ENCODE results near the gene FERD3L.

Gene FERD3L

DNA sequence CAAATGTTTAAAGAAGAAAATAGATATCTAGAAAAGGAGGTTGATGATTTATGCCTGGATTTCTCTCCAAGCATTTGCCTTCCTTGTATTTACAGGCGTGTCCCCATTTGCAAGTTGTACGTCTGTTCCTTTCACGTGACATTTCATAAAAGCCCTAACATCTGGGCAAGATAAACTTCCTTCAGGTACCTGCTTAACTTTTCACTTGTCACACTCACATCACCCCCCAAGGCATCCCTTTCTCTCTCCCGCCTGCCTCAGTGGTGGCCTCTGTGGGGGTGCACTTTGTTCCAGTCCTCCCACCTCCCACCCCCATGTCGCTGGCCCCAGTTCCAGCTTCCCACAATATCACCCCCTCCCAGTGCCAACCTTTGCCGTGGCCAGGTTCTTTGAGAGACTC lies 34.4 kb downstream of the FERD3L start:
- no peak overlapping the region for H2BK5ac ChIP-seq (ENCODE audit: low read length)
- no peak overlapping the region for H2AK5ac ChIP-seq (ENCODE audit: low read depth, low read length)
- DNase-seq (ENCODE audit: low spot score), result peak; percentile 29
- no peak overlapping the region for H2BK12ac ChIP-seq (ENCODE audit: low read length)
- H3K4me3 ChIP-seq (ENCODE audit: low read length in 2 of 2), result no peak overlapping the region
- H3K4me1 ChIP-seq (ENCODE audit: control insufficient read depth in 2 of 2, insufficient read depth in 1 of 2, low read depth in 1 of 2, low read length in 2 of 2), result peaks cover 3 to 9% of the 10 kb centered on the region in 2 donors
- no peak overlapping the region for H3K14ac ChIP-seq (ENCODE audit: low read length)
- H3K36me3 ChIP-seq (replicated peaks in 1 of 2; ENCODE audit: control insufficient read depth in 2 of 2, insufficient read depth in 2 of 2, low read length in 2 of 2), result no peaks in the 10 kb centered on the region
- peaks cover 43 to 99% (median 79%) of the 10 kb centered on the region in 3 experiments for H3K27me3 ChIP-seq (ENCODE audit: control insufficient read depth in 3 of 3, insufficient read depth in 3 of 3, low read depth in 1 of 3, low read length in 3 of 3)
- H3K27ac ChIP-seq (replicated peaks; ENCODE audit: low read length), result no peak overlapping the region
- H3K79me1 ChIP-seq (ENCODE audit: low read depth, low read length), result no peaks in the 10 kb centered on the region
- no peak overlapping the region for H3K18ac ChIP-seq (ENCODE audit: low read length)
- H2AFZ ChIP-seq (ENCODE audit: low read length), result no peak overlapping the region
- no peaks in the 10 kb centered on the region for H3K9me3 ChIP-seq (replicated peaks in 1 of 2; ENCODE audit: control insufficient read depth in 2 of 2, insufficient read depth in 1 of 2, low read depth in 1 of 2, low read length in 2 of 2)
- H2BK15ac ChIP-seq (ENCODE audit: low read length), result no peak overlapping the region
- no peak overlapping the region for H4K8ac ChIP-seq (ENCODE audit: low read depth, low read length)
- H3K9ac ChIP-seq (ENCODE audit: low read depth, low read length, poor library complexity), result no peak overlapping the region
- WGBS, 2 donors (ENCODE audit: extremely low coverage in 2 of 2, insufficient read length in 2 of 2, insufficient replicate concordance in 1 of 2), result no CpG with 5 or more reads among the region's 6 CpGs
- H2BK120ac ChIP-seq (ENCODE audit: low read depth, low read length), result no peak overlapping the region
- no peak overlapping the region for H4K91ac ChIP-seq (ENCODE audit: low read depth, low read length, poor library complexity)
- no peak overlapping the region for H3K4ac ChIP-seq (ENCODE audit: low read length)
- no peak overlapping the region for H3K23ac ChIP-seq (ENCODE audit: low read depth, low read length, poor library complexity)
- H3K4me2 ChIP-seq (ENCODE audit: insufficient read depth, low read length, poor library complexity, severe bottlenecking), result no peak overlapping the region

- WGBS, 2 donors (ENCODE audit: extremely low coverage in 2 of 2, insufficient read length in 2 of 2, insufficient replicate concordance in 1 of 2), result no CpG with 5 or more reads among the region's 11 CpGs
- no peaks in the 10 kb centered on the region for H3K9me3 ChIP-seq (replicated peaks in 1 of 2; ENCODE audit: control insufficient read depth in 2 of 2, insufficient read depth in 1 of 2, low read depth in 1 of 2, low read length in 2 of 2)
- H3K23ac ChIP-seq (ENCODE audit: low read depth, low read length, poor library complexity), result no peak overlapping the region
- DNase-seq (ENCODE audit: low spot score), result peak; percentile 35
- H2BK5ac ChIP-seq (ENCODE audit: low read length), result no peak overlapping the region
- no peak overlapping the region for H4K8ac ChIP-seq (ENCODE audit: low read depth, low read length)
- H3K79me1 ChIP-seq (ENCODE audit: low read depth, low read length), result no peaks in the 10 kb centered on the region
- no peak overlapping the region for H3K14ac ChIP-seq (ENCODE audit: low read length)
- no peaks in the 10 kb centered on the region for H3K36me3 ChIP-seq (replicated peaks in 1 of 2; ENCODE audit: control insufficient read depth in 2 of 2, insufficient read depth in 2 of 2, low read length in 2 of 2)
- H2BK120ac ChIP-seq (ENCODE audit: low read depth, low read length), result no peak overlapping the region
- no peak overlapping the region for H2AK5ac ChIP-seq (ENCODE audit: low read depth, low read length)
- H2AFZ ChIP-seq (ENCODE audit: low read length), result no peak overlapping the region
- H3K9ac ChIP-seq (ENCODE audit: low read depth, low read length, poor library complexity), result no peak overlapping the region
- no peak overlapping the region for H3K18ac ChIP-seq (ENCODE audit: low read length)
- no peak overlapping the region for H2BK15ac ChIP-seq (ENCODE audit: low read length)
- peaks cover 44 to 99% (median 78%) of the 10 kb centered on the region in 3 experiments for H3K27me3 ChIP-seq (ENCODE audit: control insufficient read depth in 3 of 3, insufficient read depth in 3 of 3, low read depth in 1 of 3, low read length in 3 of 3)
- H3K4ac ChIP-seq (ENCODE audit: low read length), result no peak overlapping the region
- H2BK12ac ChIP-seq (ENCODE audit: low read length), result no peak overlapping the region
- peaks cover 3 to 9% of the 10 kb centered on the region in 2 donors for H3K4me1 ChIP-seq (ENCODE audit: control insufficient read depth in 2 of 2, insufficient read depth in 1 of 2, low read depth in 1 of 2, low read length in 2 of 2)
- no peak overlapping the region for H3K27ac ChIP-seq (replicated peaks; ENCODE audit: low read length)
- no peak overlapping the region for H4K91ac ChIP-seq (ENCODE audit: low read depth, low read length, poor library complexity)
- H3K4me2 ChIP-seq (ENCODE audit: insufficient read depth, low read length, poor library complexity, severe bottlenecking), result no peak overlapping the region
- H3K4me3 ChIP-seq (ENCODE audit: low read length in 2 of 2), result no peak overlapping the region
These were observed 35.0 kb downstream of the FERD3L start for GRCh38 chr7:19110026-19110730.

GRCh38 chr7:19109000-19109946 lies 35.9 kb downstream of the FERD3L start:
- H2BK5ac ChIP-seq (ENCODE audit: low read length), result no peak overlapping the region
- no peak overlapping the region for H3K4me2 ChIP-seq (ENCODE audit: insufficient read depth, low read length, poor library complexity, severe bottlenecking)
- peak overlapping the region; percentile 19 for H2AFZ ChIP-seq (ENCODE audit: low read length)
- H3K9me3 ChIP-seq (replicated peaks in 1 of 2; ENCODE audit: control insufficient read depth in 2 of 2, insufficient read depth in 1 of 2, low read depth in 1 of 2, low read length in 2 of 2), result no peaks in the 10 kb centered on the region
- H3K79me1 ChIP-seq (ENCODE audit: low read depth, low read length), result no peaks in the 10 kb centered on the region
- no peak overlapping the region for H2BK12ac ChIP-seq (ENCODE audit: low read length)
- no CpG with 5 or more reads among the region's 11 CpGs for WGBS, 2 donors (ENCODE audit: extremely low coverage in 2 of 2, insufficient read length in 2 of 2, insufficient replicate concordance in 1 of 2)
- H2AK5ac ChIP-seq (ENCODE audit: low read depth, low read length), result no peak overlapping the region
- H2BK120ac ChIP-seq (ENCODE audit: low read depth, low read length), result no peak overlapping the region
- no peak overlapping the region for H3K9ac ChIP-seq (ENCODE audit: low read depth, low read length, poor library complexity)
- no peak overlapping the region for H4K8ac ChIP-seq (ENCODE audit: low read depth, low read length)
- no peak overlapping the region for H3K18ac ChIP-seq (ENCODE audit: low read length)
- no peak overlapping the region for H3K23ac ChIP-seq (ENCODE audit: low read depth, low read length, poor library complexity)
- no peak overlapping the region for H3K4ac ChIP-seq (ENCODE audit: low read length)
- H4K91ac ChIP-seq (ENCODE audit: low read depth, low read length, poor library complexity), result no peak overlapping the region
- H2BK15ac ChIP-seq (ENCODE audit: low read length), result no peak overlapping the region
- H3K36me3 ChIP-seq (replicated peaks in 1 of 2; ENCODE audit: control insufficient read depth in 2 of 2, insufficient read depth in 2 of 2, low read length in 2 of 2), result no peaks in the 10 kb centered on the region
- no peak overlapping the region for H3K14ac ChIP-seq (ENCODE audit: low read length)
- peaks cover 44 to 99% (median 86%) of the 10 kb centered on the region in 3 experiments for H3K27me3 ChIP-seq (ENCODE audit: control insufficient read depth in 3 of 3, insufficient read depth in 3 of 3, low read depth in 1 of 3, low read length in 3 of 3)
- no peak overlapping the region for H3K4me3 ChIP-seq (ENCODE audit: low read length in 2 of 2)
- no peak overlapping the region for H3K27ac ChIP-seq (replicated peaks; ENCODE audit: low read length)
- peaks cover 3 to 9% of the 10 kb centered on the region in 2 donors for H3K4me1 ChIP-seq (ENCODE audit: control insufficient read depth in 2 of 2, insufficient read depth in 1 of 2, low read depth in 1 of 2, low read length in 2 of 2)
- no peak for DNase-seq (ENCODE audit: low spot score)

All from neuronal stem cell (in vitro differentiated cells).